Left ventricle myocardium superior (tissue), 1 donor: ENCODE data around the gene KIF26B. TPM values are rescaled to one million over a fixed set of nuclear protein-coding genes. Genes with fewer than 3 reads are reported as not detected.
"Not testable (repeated sequence)": the region's sequence is repeated elsewhere in the genome, so short reads cannot be mapped to it uniquely, and the experiment has no call there.

Experiments used
- ATAC-seq: fragments of 200-7000 bp; cut with Tn5 transposase; one replicate; pipeline ENCODE4 v1.9.1; 2020; ENCODE audit warnings: mild to moderate bottlenecking, moderate library complexity
- DNase-seq: peaks from one replicate; pipeline ENCODE4 v3.0.0-alpha.2; 2020
- intact Hi-C: fragments of 100-400 bp; cut with micrococcal nuclease; formaldehyde crosslinking; loops from one replicate; pipeline ENCODE4 v1.11.0; 2022
- total RNA-seq: library from RNA; stranded (reverse); fragmentation: NEBNext Ultra II Directional; extraction: Animal tissue kit (Norgen Biotek cat#: 25700); gene quantifications from one replicate; pipeline ENCODE4 v1.2.1, GENCODE V29; 2021
- donor health status: DM: no; HTN: yes; CAD: no; lungs with severe emphysema.

KIF26B gene
- total RNA-seq, 1 donor from 2014 or later = 3.1 TPM

- ATAC-seq, intact Hi-C loops, DNase-seq: not testable (repeated sequence)
Observed at GRCh38 chr1:245130281-245131025, 24.3 kb upstream of the KIF26B start.

- no peak for ATAC-seq
- intact Hi-C loops = no loop called here
Observed at GRCh38 chr1:245131026-245131393, 23.8 kb upstream of the KIF26B start.

GRCh38 chr1:245132771-245133170, 22.0 kb upstream of the KIF26B start:
- DNase-seq (no peak), ATAC-seq (no peak)
- intact Hi-C loops = no loop called here

More at GRCh38 chr1:245131026-245131393, 23.8 kb upstream of the KIF26B start:
- no peak for DNase-seq

GRCh38 chr1:245133995-245134715, 20.6 kb upstream of the KIF26B start:
- intact Hi-C loops = no loop called here
- DNase-seq (peak; percentile 82), ATAC-seq (peak; percentile 98)

GRCh38 chr1:245142171-245142798, 12.5 kb upstream of the KIF26B start:
- DNase-seq = no peak
- intact Hi-C loops = no loop called here
- no peak for ATAC-seq

GRCh38 chr1:245142976-245143375, 11.8 kb upstream of the KIF26B start:
- no peak for DNase-seq
- no peak for ATAC-seq
- intact Hi-C loops = no loop called here

GRCh38 chr1:245143849-245144248, 10.9 kb upstream of the KIF26B start:
- DNase-seq (no peak), ATAC-seq (no peak)
- intact Hi-C loops = no loop called here

- intact Hi-C loops = no loop called here
- no peak for DNase-seq
- no peak for ATAC-seq
Observed at GRCh38 chr1:245148069-245148468, 6.7 kb upstream of the KIF26B start.

GRCh38 chr1:245148861-245149260, 5.9 kb upstream of the KIF26B start:
- ATAC-seq (no peak), DNase-seq (no peak)
- intact Hi-C loops = no loop called here

- intact Hi-C loops = loop anchor here (2.0 to 10.0 kb wide), 3 partner anchors 232 to 1340 kb away; no protein-coding TSS in a partner anchor
- ATAC-seq (peak; percentile 35), DNase-seq (peak; percentile 47)
Observed at GRCh38 chr1:245153081-245153551, 1.7 kb upstream of the KIF26B start.

GRCh38 chr1:245153552-245154428, 995 bp upstream of the KIF26B start:
- DNase-seq (peak; percentile 42), ATAC-seq (peak; percentile 19)
- intact Hi-C loops = loop anchor here (2.0 to 10.0 kb wide), 3 partner anchors 231 to 1339 kb away; no protein-coding TSS in a partner anchor

- intact Hi-C loops = loop anchor here (10.0 kb wide), 1 partner anchor 229 kb away; no protein-coding TSS in a partner anchor
- DNase-seq = no peak
- ATAC-seq = peak; percentile 10
Observed at GRCh38 chr1:245155272-245156040, 671 bp downstream of the KIF26B start.

GRCh38 chr1:245156041-245156735, 1.4 kb downstream of the KIF26B start:
- DNase-seq = peak; percentile 90
- peak; percentile 92 for ATAC-seq
- intact Hi-C loops = loop anchor here (10.0 kb wide), 1 partner anchor 229 kb away; no protein-coding TSS in a partner anchor

- no peak for DNase-seq
- intact Hi-C loops = loop anchor here (10.0 kb wide), 1 partner anchor 228 kb away; no protein-coding TSS in a partner anchor
- ATAC-seq = no peak
Observed at GRCh38 chr1:245156736-245157505, 2.1 kb downstream of the KIF26B start.

- no peak for ATAC-seq
- intact Hi-C loops = loop anchor here (10.0 kb wide), 1 partner anchor 226 kb away; no protein-coding TSS in a partner anchor
Observed at GRCh38 chr1:245158913-245159312, 4.1 kb downstream of the KIF26B start.

GRCh38 chr1:245160288-245160687, 5.5 kb downstream of the KIF26B start:
- ATAC-seq = no peak
- no peak for DNase-seq
- intact Hi-C loops = no loop called here

More at GRCh38 chr1:245158913-245159312, 4.1 kb downstream of the KIF26B start:
- DNase-seq = no peak
